ENCODE measurements around the gene ULK1.

Gene ULK1

GRCh38 chr12:131909081-131909751 lies 14.8 kb downstream of the ULK1 start:
- no peak for DNase-seq

GRCh38 chr12:131909752-131910219 lies 15.4 kb downstream of the ULK1 start:
- no peak for DNase-seq

- DNase-seq: no peak
These were observed 16.0 kb downstream of the ULK1 start for GRCh38 chr12:131910302-131911027.

GRCh38 chr12:131911028-131911650 lies 16.7 kb downstream of the ULK1 start:
- no peak for DNase-seq

GRCh38 chr12:131911851-131912477 lies 17.5 kb downstream of the ULK1 start:
- DNase-seq: no peak

- no peak for DNase-seq
These were observed 18.3 kb downstream of the ULK1 start for GRCh38 chr12:131912518-131913274.

- DNase-seq: no peak
These were observed 19.2 kb downstream of the ULK1 start for GRCh38 chr12:131913666-131914065.

GRCh38 chr12:131914179-131914702 lies 19.8 kb downstream of the ULK1 start:
- no peak for DNase-seq

- DNase-seq: no peak
These were observed 20.7 kb downstream of the ULK1 start for GRCh38 chr12:131915000-131915689.

- no peak for DNase-seq
These were observed 21.4 kb downstream of the ULK1 start for GRCh38 chr12:131915823-131916222.

GRCh38 chr12:131916306-131917138 lies 22.1 kb downstream of the ULK1 start:
- DNase-seq: no peak

GRCh38 chr12:131917139-131917710 lies 22.8 kb downstream of the ULK1 start:
- no peak for DNase-seq

GRCh38 chr12:131917711-131918306 lies 23.4 kb downstream of the ULK1 start:
- no peak for DNase-seq

- no peak for DNase-seq
These were observed 24.1 kb downstream of the ULK1 start for GRCh38 chr12:131918311-131919050.

- no peak for DNase-seq
These were observed 24.6 kb downstream of the ULK1 start for GRCh38 chr12:131919051-131919347.

- no peak for DNase-seq
These were observed 25.1 kb downstream of the ULK1 start for GRCh38 chr12:131919366-131920156.

- DNase-seq: no peak
These were observed 25.7 kb downstream of the ULK1 start for GRCh38 chr12:131920157-131920508.
